ENCODE measurements around the gene NRXN2. TPM values are rescaled to one million over a fixed set of nuclear protein-coding genes. Genes with fewer than 3 reads are reported as not detected.

The NRXN2 gene
- polyA plus RNA-seq, 1 of the 3 experiments (the other 2 are of a cell fraction), result 0.15 TPM

DNA sequence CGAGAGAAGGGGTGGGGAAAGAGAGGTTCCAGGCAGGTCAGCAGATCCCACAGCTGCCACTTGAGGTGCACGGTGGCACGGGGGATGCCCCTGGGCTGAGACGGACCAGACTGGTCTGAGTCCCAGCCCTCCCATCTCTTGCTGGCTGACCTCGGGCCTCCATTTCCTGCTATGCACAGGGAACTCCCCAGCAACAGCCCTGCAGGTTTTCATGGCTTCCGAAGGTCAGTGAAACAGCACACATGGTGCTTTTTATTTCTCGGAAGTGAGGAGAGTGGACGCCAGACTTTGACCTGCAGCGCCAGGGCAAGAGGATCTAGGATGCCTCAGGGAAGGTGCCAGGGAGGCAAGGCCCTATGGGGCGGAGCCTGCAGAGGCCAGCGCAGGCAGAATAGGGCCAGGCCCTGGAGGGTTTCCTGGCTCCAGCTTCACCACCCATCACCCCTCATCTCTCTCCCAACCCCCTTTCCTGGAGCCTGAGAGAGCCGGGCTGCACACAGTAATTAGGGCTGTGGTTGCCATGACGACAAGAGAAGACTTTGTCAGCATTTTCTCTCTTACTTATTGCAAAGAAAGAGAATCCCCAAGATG is 102.5 kb downstream of the NRXN2 start:
- CTCF ChIA-PET, result interaction anchor here (0.6 to 2.7 kb wide), 6 partner anchors 10 to 171 kb away, joined by 3 to 10 read pairs (median 4); no protein-coding TSS in a partner anchor
- DNase-seq, result peak; percentile 85
- WGBS (ENCODE audit: low lambda C conversion rate), result 29% methylated on average over 6 of the region's 13 CpGs

DNA sequence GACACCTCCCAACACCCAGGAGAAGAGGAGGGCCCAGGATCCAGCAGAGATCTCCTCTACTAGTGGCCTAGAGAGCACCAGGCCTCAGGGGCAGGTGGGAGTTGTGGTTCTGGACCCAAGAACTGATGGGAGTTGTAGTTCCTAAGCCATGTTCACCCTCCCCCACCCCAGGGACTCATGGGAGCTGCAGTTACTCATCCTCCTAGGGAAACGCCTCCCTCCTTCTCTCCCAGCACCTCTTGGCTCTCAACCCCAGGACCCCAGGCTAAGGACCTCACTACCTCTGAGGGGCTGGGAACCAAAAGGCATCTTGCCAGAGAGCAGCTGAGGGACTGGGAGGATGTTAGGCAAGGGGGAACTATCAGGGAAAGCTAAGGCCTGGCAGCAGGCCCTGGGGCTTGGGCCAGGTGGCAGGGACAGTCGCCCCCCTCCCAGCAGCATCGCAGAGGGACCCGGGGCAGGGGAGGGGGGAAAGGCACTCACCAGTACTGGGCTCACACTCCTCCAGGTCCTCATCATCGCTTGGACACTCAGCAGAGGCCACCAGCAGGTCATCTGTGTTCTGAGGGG is 103.1 kb downstream of the NRXN2 start:
- H4K20me1 ChIP-seq (ENCODE audit: insufficient read depth), result no peaks in the 10 kb centered on the region
- 45% methylated on average over 2 of the region's 5 CpGs for WGBS (ENCODE audit: low lambda C conversion rate)
- H3K4me2 ChIP-seq, result no peak overlapping the region
- H3K36me3 ChIP-seq (replicated peaks in 1 of 2; ENCODE audit: control insufficient read depth in 1 of 2, insufficient read depth in 2 of 2, low read length in 1 of 2), result no peaks in the 10 kb centered on the region
- peak; percentile 70 for DNase-seq
- no peaks in the 10 kb centered on the region for H3K79me2 ChIP-seq (ENCODE audit: insufficient read depth)
- ChIA-PET CTCF (interaction anchor here (1.0 to 2.7 kb wide), 5 partner anchors 14 to 171 kb away, joined by 3 to 10 read pairs (median 3); no protein-coding TSS in a partner anchor), POLR2A (interaction anchor here (1.7 kb wide), 1 partner anchor 22 kb away, joined by 4 read pairs; no protein-coding TSS in a partner anchor)
- 0 out of 2 replicates have a peak, but pooled peaks cover 10% of the 10 kb centered on the region for H3K27me3 ChIP-seq (ENCODE audit: insufficient read depth)
- TF ChIP-seq SIN3A (IDR thresholded peaks at IDR 0.05; ENCODE audit: borderline replicate concordance, low read depth, low read length) (no peak), RFX5 (IDR thresholded peaks at IDR 0.05; ENCODE audit: low read length) (peak; percentile 50; the same call in 1 of the 2 replicates), CHD2 (IDR thresholded peaks at IDR 0.05; ENCODE audit: low read length, partially characterized antibody) (peak; percentile 71)
- H3F3A ChIP-seq (replicated peaks; ENCODE audit: insufficient read depth), result no peaks in the 10 kb centered on the region
- no peak overlapping the region for H3K4me3 ChIP-seq (ENCODE audit: low read depth in 2 of 2, low read length in 1 of 2)
- 0 out of 2 replicates have a peak overlapping the region, but pooled peaks have one; percentile 36 for H2AFZ ChIP-seq (ENCODE audit: low read depth)
- H3K9ac ChIP-seq, result no peak overlapping the region
- H3K9me2 ChIP-seq, result no peaks in the 10 kb centered on the region
- no peaks in the 10 kb centered on the region for H3K9me3 ChIP-seq
- H3K27ac ChIP-seq (ENCODE audit: low read depth in 2 of 2, low read length in 1 of 2), result peak overlapping the region in 1 of 2 experiments; percentile 95; a peak in 2 of 4 replicates
- H3K4me1 ChIP-seq (ENCODE audit: control insufficient read depth in 1 of 2, insufficient read depth in 2 of 2, low read depth in 1 of 2, low read length in 1 of 2), result peaks cover 0 to 43% of the 10 kb centered on the region in 2 experiments; a peak in 2 of 4 replicates

More for the DNA sequence above, 102.5 kb downstream of the NRXN2 start:
- H3K9ac ChIP-seq, result no peak overlapping the region
- H3K27ac ChIP-seq (ENCODE audit: low read depth in 2 of 2, low read length in 1 of 2), result peak overlapping the region in 1 of 2 experiments; percentile 95; a peak in 2 of 4 replicates
- H3K79me2 ChIP-seq (ENCODE audit: insufficient read depth), result no peaks in the 10 kb centered on the region
- TF ChIP-seq RAD21 (IDR thresholded peaks at IDR 0.05; ENCODE audit: low read length), result no peak
- TF ChIP-seq SMC3 (IDR thresholded peaks at IDR 0.05; ENCODE audit: low read depth, low read length), result no peak
- no peak for TF ChIP-seq FOXJ3 (CRISPR knock-in tag; IDR thresholded peaks at IDR 0.05)
- no peak for TF ChIP-seq MEF2A (IDR thresholded peaks at IDR 0.05; ENCODE audit: borderline replicate concordance, low read depth)
- TF ChIP-seq CHD2 (IDR thresholded peaks at IDR 0.05; ENCODE audit: low read length, partially characterized antibody), result peak; percentile 76
- TF ChIP-seq ELF1 (IDR thresholded peaks at IDR 0.05), result no peak
- no peak for TF ChIP-seq FOSL2 (IDR thresholded peaks at IDR 0.05; ENCODE audit: borderline replicate concordance, low read depth)
- no peak; the same call in 1 of the 2 replicates for TF ChIP-seq MXI1 (IDR thresholded peaks at IDR 0.05; ENCODE audit: low read depth, low read length)
- no peak overlapping the region for H3K4me3 ChIP-seq (ENCODE audit: low read depth in 2 of 2, low read length in 1 of 2)
- H3K4me2 ChIP-seq, result no peak overlapping the region
- no peaks in the 10 kb centered on the region for H3F3A ChIP-seq (replicated peaks; ENCODE audit: insufficient read depth)
- no peaks in the 10 kb centered on the region for H3K9me3 ChIP-seq
- H3K4me1 ChIP-seq (ENCODE audit: control insufficient read depth in 1 of 2, insufficient read depth in 2 of 2, low read depth in 1 of 2, low read length in 1 of 2), result peaks cover 0 to 43% of the 10 kb centered on the region in 2 experiments; a peak in 2 of 4 replicates
- H3K9me2 ChIP-seq, result no peaks in the 10 kb centered on the region
- H2AFZ ChIP-seq (ENCODE audit: low read depth), result no peak overlapping the region
- POLR2A ChIA-PET, result interaction anchor here (1.1 to 1.7 kb wide), 2 partner anchors 9 to 21 kb away, joined by 3 to 4 read pairs; no protein-coding TSS in a partner anchor
- no peaks in the 10 kb centered on the region for H4K20me1 ChIP-seq (ENCODE audit: insufficient read depth)
- H3K36me3 ChIP-seq (replicated peaks in 1 of 2; ENCODE audit: control insufficient read depth in 1 of 2, insufficient read depth in 2 of 2, low read length in 1 of 2), result no peaks in the 10 kb centered on the region
- peaks cover 14% of the 10 kb centered on the region; the same call in 1 of the 2 replicates for H3K27me3 ChIP-seq (ENCODE audit: insufficient read depth)
